HG03066 (cell line): ENCODE results near the gene JAK1.

ENCODE experiments used
- ATAC-seq: cut with Tn5 transposase; IDR thresholded peaks from one replicate; pipeline ENCODE4 v1.9.1; 2021; ENCODE audit warnings: low read depth; ENCODE audit not compliant: unreplicated experiment

JAK1 gene

GRCh38 chr1:64873576-64873975 lies 92.8 kb downstream of the JAK1 start:
- no peak for ATAC-seq

GRCh38 chr1:64872067-64872466 lies 94.3 kb downstream of the JAK1 start:
- no peak for ATAC-seq

- ATAC-seq = no peak
These were observed 95.1 kb downstream of the JAK1 start for GRCh38 chr1:64871256-64871655.

GRCh38 chr1:64867266-64867665 lies 99.1 kb downstream of the JAK1 start:
- ATAC-seq = no peak

- ATAC-seq = no peak
These were observed 99.7 kb downstream of the JAK1 start for GRCh38 chr1:64866689-64867088.

- no peak for ATAC-seq
These were observed 101.1 kb downstream of the JAK1 start for GRCh38 chr1:64865105-64865757.

- peak; percentile 99 for ATAC-seq
These were observed 102.1 kb downstream of the JAK1 start for GRCh38 chr1:64864018-64864940.

GRCh38 chr1:64861611-64862010 lies 104.7 kb downstream of the JAK1 start:
- no peak for ATAC-seq

GRCh38 chr1:64857347-64857746 lies 109.0 kb downstream of the JAK1 start:
- no peak for ATAC-seq

GRCh38 chr1:64856553-64856952 lies 109.8 kb downstream of the JAK1 start:
- no peak for ATAC-seq

GRCh38 chr1:64855557-64855956 lies 110.8 kb downstream of the JAK1 start:
- ATAC-seq = no peak

- no peak for ATAC-seq
These were observed 111.7 kb downstream of the JAK1 start for GRCh38 chr1:64854674-64855073.

- ATAC-seq = no peak
These were observed 114.7 kb downstream of the JAK1 start for GRCh38 chr1:64851664-64852063.

GRCh38 chr1:64850846-64851245 lies 115.5 kb downstream of the JAK1 start:
- ATAC-seq = no peak

- no peak for ATAC-seq
These were observed 116.4 kb downstream of the JAK1 start for GRCh38 chr1:64849942-64850341.

- no peak for ATAC-seq
These were observed 117.5 kb downstream of the JAK1 start for GRCh38 chr1:64848803-64849202.

- no peak for ATAC-seq
These were observed 118.2 kb downstream of the JAK1 start for GRCh38 chr1:64848136-64848535.

- no peak for ATAC-seq
These were observed 118.7 kb downstream of the JAK1 start for GRCh38 chr1:64847666-64848065.

GRCh38 chr1:64846573-64847430 lies 119.5 kb downstream of the JAK1 start:
- no peak for ATAC-seq

GRCh38 chr1:64845831-64846425 lies 120.4 kb downstream of the JAK1 start:
- ATAC-seq = no peak

GRCh38 chr1:64844609-64845008 lies 121.7 kb downstream of the JAK1 start:
- no peak for ATAC-seq
